Measurements from ENCODE around the gene RTN4.

The RTN4 gene

DNA sequence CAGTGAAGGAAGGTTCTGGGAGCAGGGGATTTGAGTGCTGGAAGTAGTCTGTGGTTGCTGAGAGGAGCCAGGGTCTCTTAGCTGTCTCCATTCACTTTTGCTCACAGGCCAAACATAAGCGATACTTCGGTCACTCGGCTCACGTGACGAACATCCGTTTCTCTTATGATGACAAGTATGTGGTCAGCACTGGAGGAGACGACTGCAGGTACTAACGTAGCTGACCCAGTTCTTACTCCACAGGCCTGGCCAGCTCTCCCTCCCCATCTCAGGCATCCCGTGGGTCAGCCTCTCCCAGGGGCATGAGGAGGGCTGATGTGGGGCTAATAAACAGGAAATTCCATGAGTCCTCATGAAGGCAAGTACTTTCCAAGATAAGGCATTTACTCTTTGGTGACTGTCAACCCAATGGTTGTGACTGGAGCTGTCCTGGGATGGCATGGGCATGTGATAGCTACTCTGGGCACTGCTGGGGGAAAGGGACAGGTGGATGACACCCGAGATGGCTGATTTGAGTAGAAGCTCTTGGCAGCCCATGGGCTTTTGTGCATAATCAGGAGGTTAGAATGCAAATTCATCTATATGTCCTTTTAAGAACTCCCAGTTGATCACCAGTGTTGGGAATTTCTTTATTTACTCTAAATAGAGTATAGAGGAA is 81.6 kb downstream of the RTN4 start:
- no peak for DNase-seq

DNA sequence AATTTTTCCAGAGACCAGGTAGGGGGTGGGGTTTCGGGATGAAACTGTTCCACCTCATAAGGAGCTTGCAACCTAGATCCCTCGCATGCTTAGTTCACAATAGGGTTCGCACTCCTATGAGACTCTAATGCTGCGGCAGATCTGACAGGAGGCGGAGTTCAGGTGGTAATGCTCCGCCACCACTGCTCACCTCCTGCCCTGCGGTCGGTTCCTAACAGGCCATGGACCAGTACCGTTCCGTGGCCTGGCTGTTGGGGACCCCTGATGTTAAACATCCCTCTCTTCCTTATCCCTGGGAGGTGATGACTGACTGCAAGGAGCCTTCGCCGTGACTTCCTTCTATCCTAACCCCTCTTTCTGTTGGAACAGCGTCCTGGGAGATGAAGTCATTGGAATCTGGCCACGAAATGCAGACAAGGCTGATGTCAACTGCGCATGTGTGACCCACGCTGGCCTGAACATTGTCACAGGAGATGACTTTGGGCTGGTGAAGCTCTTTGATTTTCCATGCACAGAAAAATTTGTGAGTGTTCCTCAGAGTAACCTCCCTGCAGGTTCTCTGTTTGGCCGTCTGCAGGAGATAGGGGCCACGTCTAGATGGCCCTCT is 82.4 kb downstream of the RTN4 start:
- DNase-seq = no peak

DNA sequence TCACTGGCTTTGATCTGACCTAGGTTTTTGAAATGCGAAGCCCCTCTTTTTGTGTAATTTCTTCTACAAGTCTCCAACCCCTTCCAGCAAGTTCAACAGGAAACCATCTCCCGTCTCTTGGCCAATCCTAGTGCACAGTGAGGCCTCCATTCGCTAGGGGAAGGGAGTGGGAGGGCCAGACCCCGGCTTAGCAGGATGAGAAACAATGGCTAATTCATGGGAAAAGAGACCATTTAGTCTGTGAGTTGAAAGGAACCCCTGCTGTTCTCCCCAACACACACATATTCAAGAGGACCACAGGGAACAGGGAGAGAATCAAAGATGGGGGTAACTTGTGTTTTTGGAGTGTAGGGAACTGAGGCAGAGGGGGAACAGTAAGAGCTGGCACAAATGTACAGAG is 83.0 kb downstream of the RTN4 start:
- DNase-seq = no peak

DNA sequence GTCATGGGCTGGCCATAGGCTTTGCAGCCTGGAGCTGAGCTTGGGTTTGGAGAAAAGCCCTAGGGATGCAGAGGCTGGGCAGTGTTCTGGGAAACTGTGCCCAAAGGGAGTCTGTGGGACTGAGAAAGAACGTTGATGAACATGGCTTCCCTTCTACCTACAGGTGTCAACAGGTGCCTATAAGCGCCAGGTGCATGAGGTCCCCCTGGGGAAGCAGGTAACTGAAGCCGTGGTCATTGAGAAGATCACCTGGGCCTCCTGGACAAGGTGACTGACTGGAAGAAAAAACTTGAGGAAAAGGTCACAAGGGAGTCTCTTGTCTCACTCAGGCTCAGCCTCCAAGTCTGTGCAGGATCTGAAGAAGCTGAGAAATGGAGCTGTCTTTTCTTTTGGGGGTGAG is 83.4 kb downstream of the RTN4 start:
- DNase-seq = no peak

DNA sequence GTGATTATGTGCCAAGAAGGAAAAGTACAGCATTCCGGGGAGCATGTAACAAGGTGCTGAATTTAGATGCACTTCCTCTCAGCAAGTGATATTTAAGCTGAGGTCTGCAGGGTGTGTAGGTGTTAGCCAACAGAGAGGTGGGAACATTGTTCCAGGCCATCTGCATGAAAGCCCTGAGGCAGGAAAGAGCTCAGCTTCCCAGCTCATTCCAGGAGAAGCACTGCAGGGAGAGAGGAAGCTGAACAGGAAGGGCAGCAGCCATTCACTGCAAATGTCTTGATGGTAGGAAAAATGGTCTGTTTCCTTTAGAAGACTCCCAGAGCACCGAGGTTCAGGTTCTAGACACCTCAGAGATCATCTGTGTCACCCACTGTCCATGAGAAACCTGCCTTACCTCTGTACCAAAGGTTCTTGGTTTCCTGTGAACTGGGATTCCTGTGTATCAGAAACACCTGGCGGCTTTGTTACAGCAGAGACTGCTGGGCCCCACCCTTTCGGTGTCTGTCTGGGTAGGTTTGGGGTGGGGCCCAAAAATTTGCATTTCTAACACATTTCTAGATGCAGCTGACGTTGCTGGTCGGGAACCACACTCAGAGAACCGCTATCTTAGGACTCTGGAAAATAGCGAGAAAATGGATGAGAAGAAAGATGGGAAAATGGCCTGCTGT is 84.0 kb downstream of the RTN4 start:
- no peak for DNase-seq

DNA sequence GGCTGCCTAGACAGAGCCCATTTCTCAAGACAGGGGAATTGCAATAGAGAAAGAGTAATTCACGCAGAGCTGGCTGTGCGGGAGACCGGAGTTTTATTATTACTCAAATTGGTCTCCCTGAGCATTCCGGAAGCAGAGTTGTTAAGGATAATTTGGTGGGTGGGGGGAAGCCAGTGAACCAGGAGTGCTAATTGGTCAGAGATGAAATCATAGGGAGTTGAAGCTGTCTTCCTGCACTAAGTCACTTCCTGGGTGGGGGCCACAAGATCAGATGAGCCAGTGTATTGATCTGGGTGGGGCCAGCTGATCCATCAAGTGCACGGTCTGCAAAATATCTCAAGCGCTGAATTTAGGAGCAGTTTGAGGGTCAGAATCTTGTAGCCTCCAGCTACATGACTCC is 84.8 kb downstream of the RTN4 start:
- no peak for DNase-seq

DNA sequence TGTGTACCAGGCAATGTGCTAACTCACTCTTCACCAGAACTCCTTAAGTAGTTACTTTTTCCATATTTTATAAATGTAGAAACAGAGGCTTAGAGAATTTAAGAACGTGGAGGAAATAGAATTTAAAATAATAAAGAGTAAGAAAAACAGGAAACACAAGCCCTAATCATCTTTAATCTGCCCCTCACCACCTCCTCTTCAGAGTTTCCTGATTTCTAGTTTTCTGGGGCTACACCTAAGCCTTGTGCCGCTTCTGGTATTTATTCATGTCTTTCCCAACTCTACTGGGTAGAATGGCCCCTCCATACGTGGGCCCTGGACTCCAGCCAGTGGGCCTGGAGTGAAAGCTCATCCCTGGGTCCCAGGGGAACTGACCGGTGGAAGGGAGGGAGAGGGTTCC is 85.4 kb downstream of the RTN4 start:
- DNase-seq = no peak

DNA sequence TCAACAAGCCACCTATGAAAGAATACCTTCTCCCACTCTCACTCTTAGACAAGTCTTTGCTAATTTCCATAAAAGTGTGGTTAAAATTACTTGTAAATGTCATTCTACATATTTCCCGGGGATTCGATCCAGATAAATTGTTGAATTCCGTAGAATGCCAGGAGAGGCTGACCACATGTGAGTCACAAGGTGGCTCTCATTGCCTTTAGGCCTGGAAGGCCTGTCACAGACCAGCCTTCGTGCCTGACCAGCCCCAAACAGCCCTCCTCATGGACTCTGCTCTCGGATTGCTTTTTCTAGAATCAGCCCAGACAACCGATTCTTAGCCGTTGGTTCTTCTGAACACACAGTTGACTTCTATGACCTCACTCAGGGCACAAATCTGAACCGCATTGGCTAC is 86.0 kb downstream of the RTN4 start:
- no peak for DNase-seq

DNA sequence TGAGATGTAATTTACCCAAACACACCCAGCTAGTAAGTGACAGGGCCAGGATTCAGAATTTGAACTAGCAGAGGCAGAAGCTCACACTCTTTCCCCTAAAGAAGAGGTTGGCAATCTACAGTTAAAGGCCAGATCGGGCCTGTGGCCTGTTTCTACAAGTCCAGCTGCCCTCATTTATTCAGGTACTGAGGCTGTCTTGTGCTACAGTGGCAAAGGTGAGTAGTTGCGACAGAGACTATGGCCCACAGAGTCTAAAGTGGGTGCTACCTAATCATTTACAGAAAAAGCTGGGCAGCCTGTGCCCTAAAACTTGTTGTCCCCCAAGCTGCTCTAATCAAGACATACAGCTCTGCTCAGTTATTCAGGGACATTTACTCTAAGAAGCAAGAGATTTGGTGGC is 86.8 kb downstream of the RTN4 start:
- DNase-seq = no peak

DNA sequence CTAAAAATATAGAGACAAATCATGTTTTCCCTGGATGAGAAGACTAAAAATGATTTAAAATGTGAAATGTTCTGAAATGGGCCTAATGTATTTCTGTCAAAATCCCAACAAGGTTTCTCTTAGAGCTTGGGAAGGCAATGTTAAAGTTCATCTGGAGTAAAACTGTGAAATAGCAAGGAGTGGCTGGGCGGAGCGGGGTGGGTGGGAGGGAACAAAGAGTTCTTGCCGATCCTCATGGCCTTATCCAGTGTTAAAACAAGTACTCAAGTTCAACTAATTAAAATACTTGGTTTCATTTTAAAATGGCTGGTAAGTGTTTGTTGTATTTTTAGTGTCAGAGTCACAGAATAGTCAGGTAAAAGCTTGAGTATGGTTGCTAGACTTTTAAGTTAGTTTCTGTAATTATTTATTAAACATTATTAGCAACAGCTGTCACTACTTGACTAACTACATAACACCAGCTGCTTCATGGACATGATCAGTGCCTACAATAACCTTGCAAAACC is 87.3 kb downstream of the RTN4 start:
- DNase-seq = no peak

DNA sequence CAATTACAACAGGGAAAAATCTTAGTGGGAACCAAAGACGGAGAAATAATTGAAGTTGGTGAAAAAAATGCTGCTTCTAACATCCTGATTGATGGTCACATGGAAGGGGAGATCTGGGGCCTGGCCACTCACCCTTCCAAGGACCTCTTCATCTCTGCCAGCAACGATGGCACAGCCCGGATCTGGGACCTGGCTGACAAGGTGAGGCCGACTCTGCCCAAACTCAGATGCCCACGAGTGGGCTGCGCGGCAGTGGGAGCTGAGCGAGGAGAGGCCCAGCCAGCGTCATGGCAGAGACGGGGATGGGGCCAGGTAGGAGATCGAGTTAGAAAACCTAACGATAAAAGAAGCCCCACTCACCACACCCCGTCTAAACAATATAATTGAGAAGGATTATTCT is 87.7 kb downstream of the RTN4 start:
- DNase-seq = no peak

DNA sequence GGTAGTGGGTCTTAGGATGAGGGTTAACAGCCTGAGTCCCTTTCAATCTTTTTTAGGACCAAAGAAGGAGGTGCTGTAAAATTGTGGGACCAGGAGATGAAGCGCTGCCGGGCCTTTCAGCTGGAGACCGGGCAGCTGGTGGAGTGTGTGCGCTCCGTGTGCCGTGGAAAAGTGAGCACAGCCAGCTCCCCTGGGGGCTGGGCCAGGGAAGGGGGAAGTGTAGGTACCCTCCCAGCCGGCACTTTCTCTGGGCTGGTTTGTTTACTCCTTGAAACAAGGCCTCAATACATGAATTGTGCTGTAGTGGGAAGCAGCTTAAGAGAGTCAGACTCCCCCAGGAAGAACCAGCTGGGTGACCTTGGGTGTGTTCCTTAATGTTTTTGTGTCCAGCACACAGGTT is 90.1 kb downstream of the RTN4 start:
- no peak for DNase-seq

DNA sequence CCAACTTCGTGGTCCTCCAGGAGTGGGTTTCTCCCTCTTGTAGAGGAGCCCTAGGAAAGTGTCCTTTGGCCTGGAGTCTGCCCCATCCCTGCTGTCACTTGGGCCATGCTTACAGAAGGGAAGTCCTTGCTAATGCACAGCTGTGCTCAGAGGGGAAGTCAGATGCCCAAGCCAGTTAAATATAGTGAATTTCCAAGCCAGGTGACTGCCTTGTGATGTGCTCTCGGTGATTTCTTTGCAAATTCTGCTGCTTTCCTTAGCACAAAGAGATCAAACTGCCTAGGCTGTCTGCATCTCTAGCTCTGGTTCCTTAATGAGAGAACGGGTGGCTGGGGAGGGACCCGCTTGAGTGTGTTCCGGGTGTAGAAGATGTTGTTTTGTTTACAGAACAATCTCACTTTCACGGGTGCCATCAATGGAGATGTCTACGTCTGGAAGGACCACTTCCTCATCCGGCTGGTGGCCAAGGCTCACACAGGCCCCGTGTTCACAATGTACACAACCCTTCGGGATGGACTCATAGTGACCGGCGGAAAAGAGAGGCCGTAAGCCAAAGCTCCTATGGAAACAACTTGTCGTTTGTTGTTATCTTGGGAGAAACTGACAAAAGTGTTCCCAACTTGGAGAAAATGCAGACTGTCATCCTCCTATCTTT is 91.4 kb downstream of the RTN4 start:
- DNase-seq = no peak

DNA sequence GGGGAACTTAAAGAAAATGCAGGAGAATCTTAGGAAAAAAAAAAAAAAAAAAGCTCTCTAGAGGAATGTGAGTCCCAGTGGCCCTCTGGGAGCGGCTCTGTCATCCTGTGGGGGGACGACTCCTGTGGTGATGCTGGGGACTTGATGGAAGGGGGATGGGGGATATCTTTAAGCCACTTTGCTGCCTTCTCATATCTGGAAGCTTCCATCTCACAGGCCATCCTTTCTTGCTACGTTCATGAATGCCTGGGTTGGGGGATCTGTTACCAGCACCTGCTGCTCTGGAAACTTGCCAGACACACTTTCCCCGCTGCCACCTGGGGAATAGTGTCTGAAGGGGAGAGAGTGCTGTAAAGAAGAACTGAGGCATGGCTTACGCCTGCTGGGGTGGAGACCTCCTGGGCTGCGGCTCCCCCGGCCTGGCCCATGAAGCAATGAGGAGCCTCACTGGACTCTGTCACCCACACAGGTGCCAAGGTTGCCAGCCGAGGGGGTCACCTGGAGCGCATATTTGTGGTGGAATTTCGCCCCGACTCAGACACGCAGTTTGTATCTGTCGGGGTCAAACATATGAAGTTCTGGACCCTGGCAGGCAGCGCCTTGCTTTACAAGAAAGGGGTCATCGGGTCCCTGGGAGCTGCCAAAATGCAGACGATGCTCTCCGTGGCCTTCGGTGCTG is 92.8 kb downstream of the RTN4 start:
- no peak for DNase-seq

DNA sequence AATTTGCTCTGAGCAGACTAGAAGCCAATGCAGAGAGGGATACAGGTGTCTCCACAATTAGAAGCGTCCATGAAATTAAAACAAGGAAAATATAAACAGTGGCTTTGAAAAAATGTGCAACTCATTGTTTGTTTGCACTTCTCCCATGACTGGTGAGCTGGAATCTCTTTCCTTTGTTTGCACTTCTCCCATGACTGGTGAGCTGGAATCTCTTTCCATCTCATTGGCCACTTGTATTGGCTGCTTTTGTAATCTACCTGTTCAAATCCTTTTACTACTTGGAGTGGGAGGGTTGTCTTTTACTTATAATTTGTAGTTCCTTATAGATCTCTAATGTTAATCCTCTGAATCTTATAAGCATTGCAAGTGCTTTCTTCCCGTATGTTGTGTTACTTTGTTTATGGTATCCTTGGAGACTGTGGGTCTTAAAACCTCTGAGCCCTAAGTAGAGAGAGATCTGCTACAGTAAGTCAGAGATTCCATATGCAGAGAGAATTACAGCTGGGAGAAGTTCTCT is 94.1 kb downstream of the RTN4 start:
- no peak for DNase-seq

DNA sequence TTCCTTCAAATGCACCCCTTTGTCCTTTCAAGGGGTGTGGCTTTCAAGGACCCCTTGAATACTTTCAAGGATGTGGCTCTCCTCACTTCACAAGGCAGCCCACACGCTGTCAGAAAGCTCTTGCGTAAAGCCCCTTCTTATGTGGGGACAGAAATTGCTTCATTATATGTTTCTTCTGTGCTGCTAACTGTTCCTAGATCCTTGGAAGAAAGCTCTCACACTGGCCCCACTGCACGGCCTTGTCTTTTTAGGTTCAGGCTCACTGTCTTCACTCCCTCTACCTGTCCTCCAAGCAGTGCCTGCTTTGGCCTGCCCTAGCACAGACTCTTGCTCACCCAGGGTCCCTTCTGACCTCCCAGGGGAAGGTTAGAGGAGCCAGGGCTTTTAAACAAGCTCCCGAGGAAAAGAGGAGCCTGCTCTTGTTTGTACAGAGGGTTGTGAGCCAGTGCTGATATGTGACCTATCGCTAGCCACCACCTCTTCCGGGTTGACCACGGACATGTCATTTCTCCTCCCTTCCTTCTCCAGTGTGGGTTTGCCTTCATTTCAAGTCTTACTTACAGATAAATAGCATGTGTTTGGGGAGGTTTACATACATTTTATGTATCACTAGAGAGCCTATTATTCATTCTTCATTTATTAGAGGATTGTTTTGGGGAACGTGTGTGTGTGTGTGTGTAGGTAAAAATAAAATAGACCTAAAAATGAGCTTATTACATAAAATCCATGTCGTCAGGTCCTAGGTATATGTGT is 94.7 kb downstream of the RTN4 start:
- no peak for DNase-seq

DNA sequence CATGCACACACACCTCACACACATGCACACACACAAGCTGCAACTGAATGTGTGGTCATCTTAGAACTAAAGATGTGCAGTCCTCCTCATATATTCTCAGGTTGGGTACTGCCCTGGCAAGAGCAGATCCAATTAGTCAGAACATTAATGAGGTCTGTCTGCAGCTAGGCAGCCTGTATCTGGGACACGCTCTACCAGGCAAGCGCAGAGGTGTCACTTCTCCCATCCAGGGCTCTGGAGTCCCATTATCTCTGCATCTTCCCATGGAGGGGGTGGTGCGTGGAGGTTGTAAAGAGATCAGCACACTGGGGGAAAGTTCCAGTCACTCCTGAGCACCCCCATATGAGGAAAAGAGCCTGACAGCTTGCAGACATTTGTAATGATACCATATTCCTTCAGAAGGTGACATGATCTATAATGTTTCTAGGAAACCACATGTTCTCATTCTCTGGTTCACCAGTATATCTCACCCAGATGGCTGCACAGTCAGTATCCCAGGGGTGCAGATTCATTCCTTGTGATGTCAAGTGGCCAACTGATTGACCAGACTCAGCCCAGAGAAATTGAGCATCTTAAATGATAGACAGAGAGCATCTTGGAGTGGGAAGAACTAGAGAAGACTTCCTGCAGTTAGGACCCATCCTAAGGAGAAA is 95.4 kb downstream of the RTN4 start:
- DNase-seq = no peak

DNA sequence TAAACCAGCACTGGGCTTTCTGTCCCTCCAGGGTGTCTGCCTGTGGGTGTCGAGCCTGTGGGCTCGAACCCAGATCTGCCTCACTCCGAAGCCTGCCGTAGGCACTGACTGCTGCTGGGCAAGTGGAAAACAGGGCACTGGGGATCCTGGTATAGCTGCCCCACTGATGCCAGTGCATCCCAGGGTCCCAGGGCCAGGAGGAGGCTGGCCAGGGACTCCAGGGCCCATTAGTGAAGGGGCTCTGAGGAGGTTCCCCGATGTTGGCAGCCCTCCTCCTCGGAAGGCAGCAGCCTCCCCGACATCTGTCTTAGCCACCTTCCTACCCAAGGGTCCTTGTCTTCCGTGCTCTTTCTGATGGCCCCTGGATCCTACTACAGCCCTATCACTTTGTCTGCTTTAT is 96.1 kb downstream of the RTN4 start:
- DNase-seq = no peak

DNA sequence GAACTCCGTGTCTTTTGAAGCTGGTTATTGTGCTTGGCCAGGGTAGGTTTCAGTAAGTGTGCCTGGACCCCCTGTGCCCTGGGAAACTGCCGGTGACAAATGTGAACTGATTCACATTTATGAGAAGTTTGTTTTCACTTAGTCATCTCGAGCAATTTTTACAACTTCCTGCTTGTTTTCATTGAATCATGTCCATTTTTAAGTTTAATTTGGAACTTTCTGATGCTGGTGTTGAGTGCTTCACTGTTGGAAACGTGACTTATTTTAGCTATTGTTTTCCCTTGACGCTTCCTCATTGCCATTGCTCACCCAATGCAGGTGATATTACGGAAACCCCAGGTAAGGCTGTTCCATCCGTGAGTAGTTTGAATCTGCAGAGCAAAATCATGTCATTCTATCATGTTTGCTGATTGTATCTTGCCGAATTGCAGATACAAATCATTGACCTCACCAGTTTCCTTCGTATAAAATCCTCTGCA is 97.2 kb downstream of the RTN4 start:
- no peak for DNase-seq

DNA sequence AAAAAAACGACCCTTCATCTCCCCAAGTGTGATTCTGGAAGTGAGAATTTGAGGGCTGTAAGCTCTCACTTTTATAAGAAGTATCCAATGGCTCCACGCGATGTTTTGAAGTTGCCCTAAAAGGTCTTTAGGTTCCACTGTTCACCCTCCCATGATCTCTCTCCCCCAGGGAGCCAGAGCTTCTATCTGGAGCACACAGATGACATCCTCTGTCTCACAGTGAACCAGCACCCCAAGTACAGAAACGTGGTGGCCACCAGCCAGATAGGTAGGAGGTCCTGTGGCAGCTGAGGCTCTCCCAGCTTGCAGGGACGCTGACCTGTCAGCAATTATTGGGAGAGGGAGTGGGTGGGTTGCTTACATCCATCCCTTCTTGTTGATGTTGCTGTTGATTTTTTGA is 97.8 kb downstream of the RTN4 start:
- DNase-seq = no peak

DNA sequence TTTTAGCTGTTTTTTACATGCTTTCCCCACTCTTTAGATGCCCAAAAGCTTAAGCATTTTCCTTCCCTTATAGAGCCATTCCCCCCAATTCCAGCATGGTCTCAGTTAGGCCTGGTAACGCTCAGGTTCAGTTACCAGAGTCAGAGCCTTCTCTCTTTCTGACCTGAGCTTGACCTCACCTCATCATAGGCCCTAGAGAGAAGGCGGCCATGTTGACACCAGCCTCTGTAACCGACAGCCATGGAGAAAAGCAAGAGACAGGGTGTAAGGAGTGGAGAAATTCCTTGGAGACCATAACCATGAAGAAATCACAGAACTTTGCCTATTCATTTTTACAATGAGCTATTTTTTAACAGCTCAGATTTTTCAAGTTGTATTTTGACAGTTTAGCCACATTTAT is 99.4 kb downstream of the RTN4 start:
- no peak for DNase-seq

DNA sequence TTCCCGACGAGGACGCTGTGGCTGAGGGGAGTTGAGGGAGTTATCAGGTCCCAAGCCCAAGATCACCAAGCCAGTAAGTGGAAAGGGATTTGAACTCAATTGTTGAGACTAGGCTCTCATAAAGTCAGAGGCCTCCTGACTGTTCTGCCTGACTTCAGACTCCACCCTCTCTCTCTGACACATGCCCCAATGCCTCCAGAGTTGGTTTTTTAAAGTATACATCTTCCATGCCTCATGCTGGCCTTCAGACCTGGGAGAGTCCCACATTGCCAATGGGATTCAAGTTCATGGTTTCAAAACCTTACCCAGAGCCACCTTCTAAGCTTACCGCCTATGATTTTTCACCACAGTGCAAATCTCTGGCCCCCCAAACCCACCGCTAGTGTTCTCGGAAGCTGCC is 100.8 kb downstream of the RTN4 start:
- DNase-seq = no peak

Data from T1000 (cell line).